Duodenal mucosa (tissue), 2 donors: ENCODE data around the gene ZNF341.
"Not testable (repeated sequence)": the region's sequence is repeated elsewhere in the genome, so short reads cannot be mapped to it uniquely, and the experiment has no call there.

ENCODE experiments used
- H3K27ac ChIP-seq: one replicate; pipeline ENCODE4 v1.7.0; 2013; ENCODE audit warnings: low read depth, low read length
- H3K27me3 ChIP-seq, 2 donors: one replicate each; pipeline ENCODE4 v1.7.0; 2013; ENCODE audit warnings: low read length in 2 of 2, control low read depth in 1 of 2; ENCODE audit not compliant: insufficient read depth in 2 of 2, control insufficient read depth in 1 of 2
- H3K36me3 ChIP-seq, 2 donors: one replicate each; pipeline ENCODE4 v1.7.0; 2013; ENCODE audit warnings: low read length in 2 of 2, control low read depth in 1 of 2; ENCODE audit not compliant: insufficient read depth in 2 of 2, control insufficient read depth in 1 of 2
- H3K4me1 ChIP-seq, 2 donors: one replicate each; pipeline ENCODE4 v1.7.0; 2013; ENCODE audit warnings: low read length in 2 of 2, control low read depth in 1 of 2; ENCODE audit not compliant: insufficient read depth in 2 of 2, control insufficient read depth in 1 of 2
- H3K4me3 ChIP-seq, 2 donors: one replicate each; pipeline ENCODE4 v1.7.0; 2013; ENCODE audit warnings: low read length in 2 of 2, low read depth in 1 of 2
- H3K9ac ChIP-seq, 2 donors: one replicate each; pipeline ENCODE4 v1.7.0; 2013; ENCODE audit warnings: low read length in 2 of 2, low read depth in 1 of 2
- H3K9me3 ChIP-seq, 2 donors: one replicate each; pipeline ENCODE4 v1.7.0; 2013; ENCODE audit warnings: low read length in 2 of 2, control low read depth in 1 of 2; ENCODE audit not compliant: control insufficient read depth in 1 of 2

The ZNF341 gene

GRCh38 chr20:33791540-33791939 is 59.7 kb downstream of the ZNF341 start:
- Histone ChIP-seq H3K9ac (no peak overlapping the region), H3K27ac (no peak overlapping the region), H3K27me3 (no peaks in the 10 kb centered on the region), H3K9me3 (no peaks in the 10 kb centered on the region), H3K4me1 (peaks cover 28 to 31% of the 10 kb centered on the region in 2 donors), H3K36me3 (no peaks in the 10 kb centered on the region), H3K4me3 (no peak overlapping the region)

DNA sequence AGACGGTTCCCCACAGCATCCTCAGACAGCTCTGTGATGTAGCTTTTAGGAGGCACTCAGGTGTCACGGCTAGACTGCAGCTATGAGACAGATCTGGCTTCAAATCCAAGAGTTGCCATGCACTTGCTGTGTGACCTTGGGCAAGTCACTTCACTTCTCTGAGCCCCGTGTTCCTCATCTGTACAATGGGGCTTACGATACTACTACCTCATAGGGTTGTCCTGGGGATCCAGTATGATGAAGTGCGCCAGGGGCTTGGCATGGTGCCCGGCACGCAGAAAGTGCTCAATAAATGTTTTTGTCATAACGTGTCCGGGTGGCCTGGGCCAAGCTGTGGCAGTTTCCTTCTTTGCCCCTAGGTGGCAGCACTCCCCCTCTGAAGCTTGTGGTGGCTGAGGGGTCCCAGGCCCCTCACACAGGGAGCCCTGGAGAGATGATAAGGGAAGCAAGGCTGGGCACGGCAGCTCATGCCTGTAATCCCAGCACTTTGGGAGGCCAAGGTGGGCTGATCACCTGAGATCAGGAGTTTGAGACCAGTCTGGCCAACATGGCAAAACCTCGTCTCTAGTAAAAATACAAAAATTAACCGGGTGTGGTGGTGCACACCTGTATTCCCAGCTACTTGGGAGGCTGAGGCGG is 60.3 kb downstream of the ZNF341 start:
- Histone ChIP-seq H3K4me3 (no peak overlapping the region), H3K36me3 (no peaks in the 10 kb centered on the region), H3K9ac (no peak overlapping the region), H3K27ac (no peak overlapping the region), H3K27me3 (no peaks in the 10 kb centered on the region), H3K9me3 (no peaks in the 10 kb centered on the region), H3K4me1 (peaks cover 33 to 34% of the 10 kb centered on the region in 2 donors)

DNA sequence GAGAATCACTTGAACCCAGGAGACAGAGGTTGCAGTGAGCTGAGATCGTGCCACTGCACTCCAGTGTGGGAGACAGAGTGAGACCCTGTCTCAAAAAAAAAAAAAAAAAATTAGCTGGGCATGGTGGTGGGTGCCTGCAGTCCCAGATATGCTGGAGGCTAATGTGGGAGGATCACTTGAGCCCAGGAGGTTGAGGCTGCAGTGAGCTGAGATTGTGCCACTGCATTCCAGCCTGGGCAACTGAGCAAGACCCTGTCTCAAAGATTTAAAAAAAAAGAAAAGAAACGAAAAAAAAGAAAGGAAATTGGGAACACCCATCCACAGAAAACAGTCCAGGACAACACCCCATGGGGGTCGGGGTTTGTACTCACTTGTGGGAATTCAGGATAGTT is 60.8 kb downstream of the ZNF341 start:
- not testable (repeated sequence) for H3K9me3 ChIP-seq, H3K27ac ChIP-seq, H3K36me3 ChIP-seq, H3K4me3 ChIP-seq, H3K9ac ChIP-seq, H3K27me3 ChIP-seq
- H3K4me1 ChIP-seq: peaks cover 34 to 36% of the 10 kb centered on the region in 2 donors

DNA sequence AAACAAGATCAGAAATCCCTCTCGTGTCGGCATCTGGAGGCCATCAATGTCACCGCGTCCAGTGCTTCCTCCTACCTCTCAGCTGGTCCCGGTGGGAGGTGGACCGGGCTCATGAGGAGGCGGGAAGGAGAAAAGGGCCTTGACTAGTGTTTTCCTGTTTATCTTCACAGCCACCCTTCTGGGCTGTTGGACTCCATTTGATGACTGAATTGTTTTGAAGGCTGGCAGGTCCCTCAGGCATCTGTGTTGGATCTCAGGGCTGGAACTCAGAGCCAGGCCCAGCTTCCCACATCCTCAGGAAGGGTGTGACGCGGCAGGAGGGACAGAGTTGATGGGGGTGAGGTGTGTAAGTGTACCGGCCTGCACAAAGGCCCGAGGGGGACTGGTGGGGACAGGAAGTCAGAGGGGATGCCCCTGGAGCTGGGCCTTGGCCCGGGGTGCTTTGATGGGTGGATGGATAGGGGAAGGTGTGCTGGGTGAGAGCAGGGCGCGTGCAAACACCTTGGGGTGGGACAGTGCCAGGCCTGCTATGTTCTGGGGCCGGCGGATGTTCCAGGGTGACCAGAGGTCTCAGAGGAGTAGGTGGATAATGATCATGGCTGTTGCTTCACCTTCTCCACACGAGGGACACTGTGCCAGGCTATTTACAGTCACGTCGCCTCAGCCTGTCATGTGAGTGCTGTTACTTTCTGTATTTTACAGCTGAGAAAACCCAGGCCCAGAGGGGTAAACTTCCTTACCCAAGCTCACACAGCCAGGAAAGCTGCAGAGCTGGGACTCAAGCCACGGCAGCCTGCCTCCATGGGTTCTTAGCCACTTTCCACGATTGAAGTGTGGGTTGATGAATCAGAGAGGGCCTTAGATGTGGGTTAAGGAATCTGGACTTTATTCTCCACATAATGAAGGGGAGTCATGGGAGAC is 61.5 kb downstream of the ZNF341 start:
- no peaks in the 10 kb centered on the region for H3K27me3 ChIP-seq
- H3K4me3 ChIP-seq: no peak overlapping the region
- no peak overlapping the region for H3K9ac ChIP-seq
- H3K4me1 ChIP-seq: peaks cover 33 to 41% of the 10 kb centered on the region in 2 donors
- no peaks in the 10 kb centered on the region for H3K36me3 ChIP-seq
- H3K27ac ChIP-seq: no peak overlapping the region
- no peaks in the 10 kb centered on the region for H3K9me3 ChIP-seq

DNA sequence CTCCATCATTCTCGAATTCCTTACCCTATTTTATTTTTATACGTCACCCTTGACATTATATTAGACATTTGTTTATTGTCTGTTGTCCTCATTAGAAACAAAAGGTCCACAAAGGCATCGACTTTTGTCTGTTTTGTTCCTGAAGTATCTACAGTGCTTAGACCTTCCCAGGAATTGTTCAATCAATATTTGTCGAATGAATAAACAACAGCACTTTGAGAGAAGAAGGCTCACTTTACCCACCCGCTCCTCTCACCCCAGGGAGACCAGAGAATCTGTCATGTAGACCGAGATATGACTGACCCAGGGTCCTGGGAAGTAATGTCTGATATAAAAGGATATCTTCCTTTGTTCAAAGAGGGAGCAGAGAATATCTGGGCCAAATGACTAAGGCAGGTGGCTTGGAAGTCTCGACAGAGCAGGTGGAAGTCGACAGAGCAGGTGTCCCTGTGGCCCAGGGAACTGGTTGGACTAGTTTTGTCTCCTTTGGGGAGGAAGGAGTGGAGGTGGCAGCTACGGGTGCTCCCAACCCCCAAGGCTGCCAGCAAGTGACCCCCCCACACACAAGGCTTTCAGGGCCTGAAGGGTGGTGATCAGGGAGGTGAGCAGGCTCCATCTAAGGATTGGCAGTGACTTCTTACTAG is 64.6 kb downstream of the ZNF341 start:
- no peaks in the 10 kb centered on the region for H3K9me3 ChIP-seq
- H3K27me3 ChIP-seq: no peaks in the 10 kb centered on the region
- peaks cover 17 to 25% of the 10 kb centered on the region in 2 donors for H3K4me1 ChIP-seq
- no peak overlapping the region for H3K9ac ChIP-seq
- peak overlapping the region; percentile 68 for H3K27ac ChIP-seq
- no peak overlapping the region for H3K4me3 ChIP-seq
- H3K36me3 ChIP-seq: no peaks in the 10 kb centered on the region

DNA sequence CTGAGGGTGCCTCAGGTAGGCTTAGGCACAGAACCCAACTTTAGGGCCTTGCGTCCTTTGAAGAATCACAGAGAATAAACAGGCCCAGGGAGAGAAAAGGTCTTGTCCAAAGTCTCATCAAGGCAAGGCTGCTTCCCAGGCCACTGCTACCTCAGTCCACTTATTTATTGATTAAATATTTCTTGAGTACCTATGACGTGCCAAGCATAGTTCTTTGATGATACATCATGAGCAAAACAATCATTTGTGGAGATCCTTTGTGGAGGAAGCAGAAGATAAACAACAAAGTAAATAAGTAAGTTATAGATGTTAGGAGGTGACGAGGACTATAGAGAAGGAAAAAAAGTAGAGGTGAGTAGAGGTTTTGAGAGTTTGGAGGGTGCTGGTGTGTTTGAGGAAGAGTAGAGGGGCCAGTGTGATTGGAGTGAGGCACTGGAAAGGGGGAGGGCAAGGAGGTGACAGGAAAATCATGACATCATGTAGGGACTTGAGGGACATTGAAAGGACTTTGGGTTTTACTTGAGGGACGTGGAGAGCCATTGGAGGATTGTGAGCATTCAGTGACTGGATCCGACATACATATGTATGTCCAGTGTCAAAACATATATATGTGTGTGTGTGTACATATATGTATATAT is 65.2 kb downstream of the ZNF341 start:
- H3K4me3 ChIP-seq: no peak overlapping the region
- peak overlapping the region; percentile 68 for H3K27ac ChIP-seq
- no peak overlapping the region for H3K9ac ChIP-seq
- H3K27me3 ChIP-seq: no peaks in the 10 kb centered on the region
- H3K36me3 ChIP-seq: no peaks in the 10 kb centered on the region
- peaks cover 17 to 25% of the 10 kb centered on the region in 2 donors for H3K4me1 ChIP-seq
- H3K9me3 ChIP-seq: no peaks in the 10 kb centered on the region

- no peak overlapping the region for H3K9ac ChIP-seq
- no peaks in the 10 kb centered on the region for H3K27me3 ChIP-seq
- peaks cover 17 to 21% of the 10 kb centered on the region in 2 donors for H3K4me1 ChIP-seq
- H3K9me3 ChIP-seq: no peaks in the 10 kb centered on the region
- H3K4me3 ChIP-seq: no peak overlapping the region
- no peak overlapping the region for H3K27ac ChIP-seq
- no peaks in the 10 kb centered on the region for H3K36me3 ChIP-seq
Observed at GRCh38 chr20:33798444-33798843, 66.6 kb downstream of the ZNF341 start.

DNA sequence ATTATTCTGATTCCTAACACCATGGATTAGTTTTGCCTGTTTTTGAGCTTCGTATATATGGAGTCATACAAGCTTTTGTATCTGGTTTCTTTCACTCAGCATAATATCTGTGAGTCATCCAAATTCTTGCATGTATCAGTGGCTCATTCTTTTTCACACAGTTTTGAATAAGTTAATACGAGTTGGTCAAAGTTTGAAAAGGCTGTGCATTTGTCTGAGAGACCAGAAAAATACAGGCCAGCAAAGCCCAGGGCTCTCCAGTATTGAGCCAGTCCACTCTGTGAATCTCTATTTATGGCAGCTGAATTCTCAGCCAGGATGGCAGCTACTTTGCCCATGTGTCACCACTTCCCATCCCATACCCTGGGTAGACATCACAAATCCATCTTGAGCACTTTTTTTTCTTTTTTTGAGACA is 72.1 kb downstream of the ZNF341 start:
- Histone ChIP-seq H3K4me1 (peaks cover 0 to 4% of the 10 kb centered on the region in 2 donors), H3K4me3 (no peak overlapping the region), H3K9me3 (no peaks in the 10 kb centered on the region), H3K9ac (no peak overlapping the region), H3K27ac (no peak overlapping the region), H3K27me3 (no peaks in the 10 kb centered on the region), H3K36me3 (no peaks in the 10 kb centered on the region)

GRCh38 chr20:33808388-33808787 is 76.6 kb downstream of the ZNF341 start:
- H3K9me3 ChIP-seq: no peaks in the 10 kb centered on the region
- H3K4me3 ChIP-seq: no peak overlapping the region
- H3K4me1 ChIP-seq: peaks cover 8 to 18% of the 10 kb centered on the region in 2 donors
- H3K36me3 ChIP-seq: no peaks in the 10 kb centered on the region
- H3K27me3 ChIP-seq: no peaks in the 10 kb centered on the region
- H3K9ac ChIP-seq: no peak overlapping the region
- no peak overlapping the region for H3K27ac ChIP-seq
